Fibroblast of the aortic adventitia (primary cell): ENCODE results near the gene DENND4A. TPM values are rescaled to one million over a fixed set of nuclear protein-coding genes. Genes with fewer than 3 reads are reported as not detected.

ENCODE experiments used
- DNase-seq: peaks from one replicate; pipeline ENCODE4 v3.0.0-alpha.2; 2010; ENCODE audit warnings: low read depth
- H3K4me3 ChIP-seq: 2 replicates; pipeline ENCODE4 v1.5.1; 2011; ENCODE audit warnings: low read depth, mild to moderate bottlenecking, control low read depth, low read length, moderate library complexity
- total RNA-seq: library from RNA; depleted of rRNA; stranded (reverse); fragments of >200 nt; gene quantifications from 2 replicates; pipeline ENCODE4 v1.2.3, GENCODE V29; 2012; ENCODE audit warnings: low replicate concordance
- TF ChIP-seq, protein P1 (sequence below): IDR thresholded peaks from 2 replicates; pipeline ENCODE4 v1.5.1; 2011; ENCODE audit warnings: mild to moderate bottlenecking, low read length, control low read depth, inconsistent platforms; ENCODE audit not compliant: insufficient read depth

DENND4A gene
- total RNA-seq, 1 donor = 30.3 TPM

- no peak overlapping the region for H3K4me3 ChIP-seq
- no peak for DNase-seq
- TF ChIP-seq, protein P1, sequence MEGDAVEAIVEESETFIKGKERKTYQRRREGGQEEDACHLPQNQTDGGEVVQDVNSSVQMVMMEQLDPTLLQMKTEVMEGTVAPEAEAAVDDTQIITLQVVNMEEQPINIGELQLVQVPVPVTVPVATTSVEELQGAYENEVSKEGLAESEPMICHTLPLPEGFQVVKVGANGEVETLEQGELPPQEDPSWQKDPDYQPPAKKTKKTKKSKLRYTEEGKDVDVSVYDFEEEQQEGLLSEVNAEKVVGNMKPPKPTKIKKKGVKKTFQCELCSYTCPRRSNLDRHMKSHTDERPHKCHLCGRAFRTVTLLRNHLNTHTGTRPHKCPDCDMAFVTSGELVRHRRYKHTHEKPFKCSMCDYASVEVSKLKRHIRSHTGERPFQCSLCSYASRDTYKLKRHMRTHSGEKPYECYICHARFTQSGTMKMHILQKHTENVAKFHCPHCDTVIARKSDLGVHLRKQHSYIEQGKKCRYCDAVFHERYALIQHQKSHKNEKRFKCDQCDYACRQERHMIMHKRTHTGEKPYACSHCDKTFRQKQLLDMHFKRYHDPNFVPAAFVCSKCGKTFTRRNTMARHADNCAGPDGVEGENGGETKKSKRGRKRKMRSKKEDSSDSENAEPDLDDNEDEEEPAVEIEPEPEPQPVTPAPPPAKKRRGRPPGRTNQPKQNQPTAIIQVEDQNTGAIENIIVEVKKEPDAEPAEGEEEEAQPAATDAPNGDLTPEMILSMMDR = no peak
These were observed 25.4 kb downstream of the DENND4A start for GRCh38 chr15:65766422-65767263.

DNA sequence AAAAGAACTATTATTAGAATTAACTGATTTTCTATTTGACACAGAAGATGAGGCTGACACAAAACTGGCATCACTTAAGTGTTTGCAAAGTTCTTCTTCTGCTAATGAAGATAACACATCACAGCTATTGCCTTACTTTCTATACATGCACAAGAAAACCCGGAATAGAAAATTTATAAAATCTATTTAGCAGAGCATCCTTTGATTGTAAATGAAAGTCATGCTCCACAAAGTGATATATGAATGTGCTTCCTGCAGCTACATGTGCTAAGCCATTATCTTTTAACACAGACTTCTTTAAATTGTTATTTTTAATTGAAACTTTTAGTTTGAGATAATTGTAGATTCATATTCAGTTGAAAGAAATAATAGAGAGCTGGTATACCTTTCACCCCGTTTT, 27.0 kb downstream of the DENND4A start:
- no peak overlapping the region for H3K4me3 ChIP-seq
- no peak for DNase-seq
- TF ChIP-seq, protein P1 = no peak

DNA sequence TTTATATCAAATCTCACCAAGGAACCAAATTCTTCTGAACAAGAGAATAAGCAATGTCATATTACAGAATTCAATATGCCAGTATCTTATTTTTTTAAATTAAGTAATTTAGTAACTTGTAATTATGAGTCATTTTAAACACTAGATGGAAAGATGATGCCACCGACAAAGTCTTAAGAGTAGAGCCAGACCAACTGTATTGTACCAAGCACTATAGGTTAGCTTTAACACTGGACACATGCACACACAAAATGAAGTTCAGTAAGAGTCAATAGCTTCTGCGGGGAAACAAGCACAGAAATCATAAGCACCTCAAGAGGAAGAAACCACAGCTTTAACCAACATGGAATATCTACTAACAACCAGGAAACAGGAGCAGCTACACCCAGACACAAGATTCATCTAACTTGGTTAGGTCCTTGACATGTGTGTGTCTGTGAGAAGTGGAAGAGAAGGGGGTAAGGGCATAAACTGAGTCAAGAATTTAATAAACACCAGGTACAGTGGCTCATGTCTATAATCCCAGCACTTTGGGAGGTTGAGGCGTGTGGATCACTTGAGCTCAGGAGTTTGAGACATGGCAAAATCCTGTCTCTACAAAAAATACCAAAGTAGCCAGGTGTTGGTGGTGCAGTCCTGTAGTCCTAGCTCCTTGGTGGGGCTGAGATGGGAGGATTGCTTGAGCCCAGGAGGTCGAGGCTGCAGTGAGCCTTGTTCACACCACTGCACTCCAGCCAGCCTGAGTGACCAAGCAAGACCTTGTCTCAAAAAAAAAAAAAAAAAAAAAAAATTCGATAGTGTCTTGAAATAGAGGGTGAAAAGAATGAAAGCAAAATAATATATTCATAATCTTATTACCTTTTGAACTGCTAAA, 28.9 kb downstream of the DENND4A start:
- no peak overlapping the region for H3K4me3 ChIP-seq
- DNase-seq = no peak
- TF ChIP-seq, protein P1 = no peak

- no peak overlapping the region for H3K4me3 ChIP-seq
- TF ChIP-seq, protein P1 = no peak
- no peak for DNase-seq
These were observed 29.7 kb downstream of the DENND4A start for GRCh38 chr15:65762399-65762798.

DNA sequence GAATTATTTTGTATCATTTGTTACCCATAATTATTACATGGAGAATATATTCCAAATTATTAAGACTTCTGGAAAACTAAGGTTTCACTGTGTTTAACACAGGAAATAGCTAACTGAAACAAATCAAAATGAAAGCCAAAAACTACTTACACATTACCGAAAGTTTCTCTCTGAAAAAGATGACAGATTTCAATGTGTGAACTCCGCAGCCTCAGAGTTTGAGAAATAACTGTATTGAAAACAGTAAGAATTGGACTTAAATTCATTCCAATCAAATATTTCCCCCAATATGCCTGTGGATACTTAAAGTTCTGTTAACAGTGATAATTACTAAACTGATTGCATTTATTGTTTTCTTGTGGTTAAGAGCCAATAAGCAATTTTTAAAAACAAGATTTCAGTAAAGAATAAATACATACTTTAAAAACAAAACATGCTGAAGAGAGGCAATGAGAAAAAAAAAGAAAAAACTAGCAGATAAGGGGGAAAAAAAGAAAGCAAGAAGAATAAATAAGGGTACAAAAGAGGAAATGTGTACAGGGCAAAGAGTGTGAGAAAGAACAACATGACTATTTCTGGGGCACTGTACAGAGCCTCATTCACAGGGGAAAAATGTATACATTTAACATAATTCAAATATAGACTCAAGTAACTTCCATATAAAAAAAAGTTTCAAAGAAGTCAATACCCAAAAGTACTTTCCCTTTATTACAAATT, 30.7 kb downstream of the DENND4A start:
- no peak overlapping the region for H3K4me3 ChIP-seq
- no peak for DNase-seq

DNA sequence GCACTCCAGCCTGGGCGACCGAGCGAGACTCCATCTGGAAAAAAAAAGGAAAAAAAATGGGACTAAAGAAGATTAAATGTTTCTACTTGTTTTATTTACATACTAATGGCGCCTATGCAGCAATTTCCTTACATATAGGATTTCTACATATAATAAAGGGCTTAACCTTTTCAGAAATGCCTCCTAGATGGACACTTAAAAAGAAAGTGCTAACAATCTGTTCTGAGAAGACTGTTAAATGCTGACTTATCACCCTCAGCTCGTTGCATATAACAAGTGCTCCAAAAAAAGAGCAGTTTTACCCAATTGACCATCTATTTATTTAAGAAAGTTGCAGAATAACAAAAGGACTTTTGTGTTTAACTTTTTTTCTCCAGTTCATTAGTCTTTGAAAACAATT, 32.7 kb downstream of the DENND4A start:
- DNase-seq = no peak
- no peak overlapping the region for H3K4me3 ChIP-seq
- TF ChIP-seq, protein P1 = no peak

More for the DNA sequence above, 30.7 kb downstream of the DENND4A start:
- TF ChIP-seq, protein P1 = no peak
